Upper lobe of right lung (tissue), 1 donor: Measurements from ENCODE around the gene COL15A1. TPM values are rescaled to one million over a fixed set of nuclear protein-coding genes. Genes with fewer than 3 reads are reported as not detected.

Experiments
- ATAC-seq: fragments of 200-7000 bp; cut with Tn5 transposase; one replicate; pipeline ENCODE4 v1.9.1; 2020; ENCODE audit warnings: mild to moderate bottlenecking, moderate library complexity
- DNase-seq: peaks from one replicate; pipeline ENCODE4 v3.0.0-alpha.2; 2020
- H3K27ac ChIP-seq: fragments of 200-600 bp; one replicate; pipeline ENCODE4 v1.8.0; 2022
- H3K27me3 ChIP-seq: fragments of 200-600 bp; one replicate; pipeline ENCODE4 v1.8.0; 2022; ENCODE audit warnings: mild to moderate bottlenecking
- H3K36me3 ChIP-seq: fragments of 200-600 bp; one replicate; pipeline ENCODE4 v1.8.0; 2022
- H3K4me1 ChIP-seq: fragments of 200-600 bp; one replicate; pipeline ENCODE4 v1.8.0; 2022
- H3K4me3 ChIP-seq: fragments of 200-600 bp; one replicate; pipeline ENCODE4 v1.8.0; 2022; ENCODE audit warnings: mild to moderate bottlenecking
- H3K9me3 ChIP-seq: fragments of 200-600 bp; one replicate; pipeline ENCODE4 v1.8.0; 2022
- CTCF ChIP-seq: fragments of 200-600 bp; IDR thresholded peaks from one replicate; pipeline ENCODE4 v1.8.0; 2022; ENCODE audit warnings: antibody characterized with exemption
- intact Hi-C: fragments of 100-400 bp; cut with DNase I; formaldehyde crosslinking; loops from one replicate; pipeline ENCODE4 v1.11.0; 2022
- total RNA-seq: library from RNA; stranded (reverse); fragmentation: NEBNext Ultra II Directional; extraction: Animal tissue kit (Norgen Biotek cat#: 25700); gene quantifications from one replicate; pipeline ENCODE4 v1.2.1, GENCODE V29; 2021
- donor health status: DM: no; HTN: yes; CAD: no; lungs with severe emphysema.

The COL15A1 gene
- total RNA-seq, 1 donor from 2014 or later: 8.0 TPM

- no peaks in the 10 kb centered on the region for H3K36me3 ChIP-seq
- H3K27me3 ChIP-seq: no peaks in the 10 kb centered on the region
- no peak for TF ChIP-seq CTCF
- ATAC-seq: no peak
- DNase-seq: no peak
- no peak overlapping the region for H3K4me3 ChIP-seq
- H3K27ac ChIP-seq: no peak overlapping the region
- no peaks in the 10 kb centered on the region for H3K9me3 ChIP-seq
- intact Hi-C loops: no loop called here
- no peaks in the 10 kb centered on the region for H3K4me1 ChIP-seq
These were observed 39.9 kb downstream of the COL15A1 start for GRCh38 chr9:98983295-98984268.

GRCh38 chr9:98985596-98985995 lies 41.9 kb downstream of the COL15A1 start:
- Histone ChIP-seq H3K27me3 (no peaks in the 10 kb centered on the region), H3K4me3 (no peak overlapping the region), H3K36me3 (no peaks in the 10 kb centered on the region), H3K27ac (no peak overlapping the region), H3K4me1 (no peaks in the 10 kb centered on the region), H3K9me3 (no peaks in the 10 kb centered on the region)
- no peak for TF ChIP-seq CTCF
- DNase-seq (no peak), ATAC-seq (no peak)
- intact Hi-C loops: no loop called here

- Histone ChIP-seq H3K9me3 (no peaks in the 10 kb centered on the region), H3K36me3 (no peaks in the 10 kb centered on the region), H3K27ac (no peak overlapping the region), H3K4me3 (no peak overlapping the region), H3K4me1 (no peaks in the 10 kb centered on the region), H3K27me3 (no peaks in the 10 kb centered on the region)
- intact Hi-C loops: no loop called here
- ATAC-seq (no peak), DNase-seq (no peak)
- TF ChIP-seq CTCF: no peak
These were observed 43.4 kb downstream of the COL15A1 start for GRCh38 chr9:98986866-98987651.

GRCh38 chr9:98989036-98990000 lies 45.6 kb downstream of the COL15A1 start:
- Histone ChIP-seq H3K9me3 (no peaks in the 10 kb centered on the region), H3K4me1 (peaks cover 12% of the 10 kb centered on the region), H3K36me3 (no peaks in the 10 kb centered on the region), H3K4me3 (no peak overlapping the region), H3K27ac (no peak overlapping the region), H3K27me3 (no peaks in the 10 kb centered on the region)
- ATAC-seq (peak; percentile 23), DNase-seq (no peak)
- TF ChIP-seq CTCF: no peak
- intact Hi-C loops: no loop called here
